HEK293T (cell line): ENCODE measurements around the gene GLYATL3.

Source experiments
- ARNT ChIP-seq: fragments of 450-650 bp; IDR thresholded peaks from 2 replicates; pipeline ENCODE4 v1.6.1; 2017; ENCODE audit warnings: mild to moderate bottlenecking
- BHLHE40 ChIP-seq: fragments of 450-650 bp; IDR thresholded peaks from 2 replicates; pipeline ENCODE4 v1.6.1; 2016; ENCODE audit warnings: mild to moderate bottlenecking, moderate library complexity, borderline replicate concordance
- ELF4 ChIP-seq: fragments of 450-650 bp; IDR thresholded peaks from 2 replicates; pipeline ENCODE4 v1.6.1; 2017; ENCODE audit warnings: antibody characterized with exemption
- FOXA1 ChIP-seq: fragments of 450-650 bp; IDR thresholded peaks from 2 replicates; pipeline ENCODE4 v1.6.1; 2016; ENCODE audit warnings: mild to moderate bottlenecking
- FOXK2 ChIP-seq: fragments of 450-650 bp; IDR thresholded peaks from 2 replicates; pipeline ENCODE4 v1.6.1; 2016; ENCODE audit warnings: mild to moderate bottlenecking
- FOXM1 ChIP-seq: fragments of 450-650 bp; IDR thresholded peaks from 2 replicates; pipeline ENCODE4 v1.6.1; 2017; ENCODE audit warnings: mild to moderate bottlenecking, borderline replicate concordance
- LEF1 ChIP-seq: fragments of 450-650 bp; IDR thresholded peaks from 2 replicates; pipeline ENCODE4 v1.6.1; 2017; ENCODE audit warnings: mild to moderate bottlenecking, borderline replicate concordance
- SP1 ChIP-seq: fragments of 450-650 bp; IDR thresholded peaks from 2 replicates; pipeline ENCODE4 v1.6.1; 2017
- SUZ12 ChIP-seq: fragments of 450-650 bp; IDR thresholded peaks from 2 replicates; pipeline ENCODE4 v1.6.1; 2016; ENCODE audit warnings: mild to moderate bottlenecking
- ZNF384 ChIP-seq: fragments of 450-650 bp; IDR thresholded peaks from 2 replicates; pipeline ENCODE4 v1.6.1; 2016

DNA sequence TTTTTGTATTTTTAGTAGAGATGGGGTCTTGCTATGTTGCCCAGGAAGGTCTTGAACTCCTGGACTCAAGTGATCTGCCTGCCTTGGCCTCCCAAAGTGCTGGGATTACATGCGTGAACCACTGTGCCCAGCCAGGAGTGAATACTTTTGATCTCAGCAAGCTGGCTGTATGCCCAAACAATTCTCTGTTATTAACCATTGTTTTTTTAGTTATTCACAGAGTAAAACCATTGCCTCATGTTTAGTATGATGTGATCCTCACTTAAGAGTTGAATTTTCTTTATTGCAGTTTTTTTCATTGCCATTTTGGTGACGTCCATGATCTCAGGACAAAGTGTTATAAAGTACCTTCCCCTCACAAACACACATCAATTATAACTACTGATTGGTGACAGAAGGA is 65.5 kb downstream of the GLYATL3 start:
- TF ChIP-seq BHLHE40 (no peak), SUZ12 (no peak), FOXM1 (no peak), FOXA1 (no peak), ELF4 (no peak), ZNF384 (no peak), FOXK2 (no peak), ARNT (no peak), SP1 (no peak), LEF1 (no peak)
